ENCODE data around the gene SORL1. TPM values are rescaled to one million over a fixed set of nuclear protein-coding genes. Genes with fewer than 3 reads are reported as not detected.

SORL1 gene
- total and polyA plus RNA-seq, 2 of the 13 experiments (the other 11 are each of a cell fraction or from before 2014, with no cell fraction given): 21.3 to 148 TPM

DNA sequence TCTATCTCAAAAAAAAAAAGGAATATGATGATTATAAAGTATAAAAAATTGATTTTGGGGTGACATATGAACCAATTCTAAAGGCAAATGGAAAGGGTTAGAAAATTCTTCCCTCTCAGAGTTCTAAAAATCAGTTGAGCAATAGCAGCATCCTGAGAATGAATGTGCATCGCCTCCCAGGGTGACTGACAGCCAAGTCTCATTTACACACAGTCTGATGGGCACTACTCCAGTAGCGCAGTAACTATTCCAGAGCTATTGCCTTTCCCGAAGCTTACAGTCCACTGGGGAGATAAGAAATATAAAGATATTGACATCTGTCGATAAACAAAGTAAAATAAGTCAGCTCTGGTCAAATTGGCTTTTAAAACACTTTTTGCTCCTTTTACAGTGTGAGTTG, 32.3 kb upstream of the SORL1 start:
- in situ Hi-C loops (cut with HindIII; ENCODE audit: extremely low pct_ligation_motif_present, low pct_unique_long_range_greater_than_20kb): no loop called here
- H3K27ac ChIP-seq (ENCODE audit: extremely low read length, insufficient read depth, low read length): no peak overlapping the region
- H3K4me3 ChIP-seq (replicated peaks in 1 of 3; ENCODE audit: insufficient read depth in 1 of 3, low read depth in 2 of 3, low read length in 3 of 3): no peak overlapping the region
- peaks cover 7% of the 10 kb centered on the region; the same call in 1 of the 2 replicates for H3K4me1 ChIP-seq (ENCODE audit: insufficient read depth, low read length)
- TF ChIP-seq, protein P1, sequence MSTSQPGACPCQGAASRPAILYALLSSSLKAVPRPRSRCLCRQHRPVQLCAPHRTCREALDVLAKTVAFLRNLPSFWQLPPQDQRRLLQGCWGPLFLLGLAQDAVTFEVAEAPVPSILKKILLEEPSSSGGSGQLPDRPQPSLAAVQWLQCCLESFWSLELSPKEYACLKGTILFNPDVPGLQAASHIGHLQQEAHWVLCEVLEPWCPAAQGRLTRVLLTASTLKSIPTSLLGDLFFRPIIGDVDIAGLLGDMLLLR (CRISPR knock-in tag; IDR thresholded peaks at IDR 0.05): no peak
- TF ChIP-seq ZNF709 (CRISPR knock-in tag; IDR thresholded peaks at IDR 0.05) (no peak), ZFP1 (CRISPR knock-in tag; IDR thresholded peaks at IDR 0.05) (no peak), HHEX (CRISPR knock-in tag; IDR thresholded peaks at IDR 0.05) (no peak), SRSF4 (IDR thresholded peaks at IDR 0.05; ENCODE audit: low read depth, low read length, poor library complexity, severe bottlenecking) (no peak), ZNF44 (CRISPR knock-in tag; IDR thresholded peaks at IDR 0.05) (no peak)
- no peaks in the 10 kb centered on the region for H3K79me2 ChIP-seq (ENCODE audit: insufficient read depth, low read length)
- no peak for DNase-seq (ENCODE audit: low spot score)
- H3K36me3 ChIP-seq (replicated peaks in 1 of 2; ENCODE audit: control insufficient read depth in 1 of 2, insufficient read depth in 2 of 2, low read length in 2 of 2): no peaks in the 10 kb centered on the region
- no peaks in the 10 kb centered on the region for H3K9me3 ChIP-seq (ENCODE audit: low read length)
- intact Hi-C loops (cut with micrococcal nuclease; ENCODE audit: unreplicated experiment): no loop called here
- H2AFZ ChIP-seq (ENCODE audit: low read length): no peak overlapping the region
- H3K27me3 ChIP-seq (ENCODE audit: control insufficient read depth in 1 of 2, insufficient read depth in 2 of 2, low read length in 2 of 2): no peaks in the 10 kb centered on the region
- no peaks in the 10 kb centered on the region for H4K20me1 ChIP-seq (ENCODE audit: insufficient read depth, low read length)
- H3K4me2 ChIP-seq (ENCODE audit: low read depth, low read length): no peak overlapping the region
- WGBS (ENCODE audit: low lambda C conversion rate): 48% methylated on average over 4 of the region's 4 CpGs
- FAIRE-seq: no peak
- ChIA-PET CTCF (ENCODE audit: low intra/inter-chr PET ratio, low total read pairs) (no interaction called here), POLR2A (no interaction called here)
- no TSS peak for BruUV-seq (replicated peaks)
- no peak for ATAC-seq
- no peak overlapping the region for H3K9ac ChIP-seq (ENCODE audit: insufficient read depth, low read depth, low read length)

DNA sequence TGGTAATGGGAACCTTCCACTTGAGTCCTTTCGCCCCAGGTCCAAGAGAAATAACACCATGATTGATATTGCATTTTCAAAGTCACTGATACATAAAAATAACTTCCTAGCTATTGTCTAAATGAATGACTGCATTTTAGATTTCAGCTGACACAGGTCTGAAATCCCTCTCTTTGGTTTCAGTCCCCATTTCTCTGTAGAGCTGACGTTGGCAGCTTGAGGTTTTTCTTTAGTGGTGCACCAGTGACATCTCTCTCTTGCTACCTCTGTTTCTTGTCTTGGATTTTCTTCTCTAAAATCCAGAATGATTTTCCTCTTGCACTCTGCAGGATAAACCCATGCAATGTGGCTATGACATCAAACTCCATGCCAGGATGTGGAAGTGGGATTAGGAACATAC, 31.7 kb upstream of the SORL1 start:
- BruUV-seq (replicated peaks): no TSS peak
- H3K27ac ChIP-seq (ENCODE audit: extremely low read length, insufficient read depth, low read length): no peak overlapping the region
- H3K27me3 ChIP-seq (ENCODE audit: control insufficient read depth in 1 of 2, insufficient read depth in 2 of 2, low read length in 2 of 2): no peaks in the 10 kb centered on the region; a peak in 1 of 5 replicates
- 56% methylated on average over 2 of the region's 2 CpGs for WGBS (ENCODE audit: low lambda C conversion rate)
- POLR2A ChIA-PET: no interaction called here
- no peak for FAIRE-seq
- in situ Hi-C loops (cut with HindIII; ENCODE audit: extremely low pct_ligation_motif_present, low pct_unique_long_range_greater_than_20kb): no loop called here
- H3K9me3 ChIP-seq (ENCODE audit: low read length): no peaks in the 10 kb centered on the region
- ATAC-seq: no peak
- H4K20me1 ChIP-seq (ENCODE audit: insufficient read depth, low read length): no peaks in the 10 kb centered on the region
- no peaks in the 10 kb centered on the region for H3K36me3 ChIP-seq (replicated peaks in 1 of 2; ENCODE audit: control insufficient read depth in 1 of 2, insufficient read depth in 2 of 2, low read length in 2 of 2)
- H3K4me1 ChIP-seq (ENCODE audit: insufficient read depth, low read length): peaks cover 7% of the 10 kb centered on the region; the same call in 1 of the 2 replicates
- no peak overlapping the region for H2AFZ ChIP-seq (ENCODE audit: low read length)
- intact Hi-C loops (cut with micrococcal nuclease; ENCODE audit: unreplicated experiment): no loop called here
- no peak overlapping the region for H3K4me3 ChIP-seq (replicated peaks in 1 of 3; ENCODE audit: insufficient read depth in 1 of 3, low read depth in 2 of 3, low read length in 3 of 3)
- H3K9ac ChIP-seq (ENCODE audit: insufficient read depth, low read depth, low read length): no peak overlapping the region
- H3K79me2 ChIP-seq (ENCODE audit: insufficient read depth, low read length): no peaks in the 10 kb centered on the region
- no peak overlapping the region for H3K4me2 ChIP-seq (ENCODE audit: low read depth, low read length)
- CTCF ChIA-PET (ENCODE audit: low intra/inter-chr PET ratio, low total read pairs): no interaction called here
- no peak for DNase-seq (ENCODE audit: low spot score)
- no peak for TF ChIP-seq SPEN (CRISPR knock-in tag; IDR thresholded peaks at IDR 0.05; ENCODE audit: low read depth)
- TF ChIP-seq CREB1 (IDR thresholded peaks at IDR 0.05): no peak
- no peak for TF ChIP-seq CREB1 (CRISPR knock-in tag; IDR thresholded peaks at IDR 0.05)
- TF ChIP-seq, protein P2, sequence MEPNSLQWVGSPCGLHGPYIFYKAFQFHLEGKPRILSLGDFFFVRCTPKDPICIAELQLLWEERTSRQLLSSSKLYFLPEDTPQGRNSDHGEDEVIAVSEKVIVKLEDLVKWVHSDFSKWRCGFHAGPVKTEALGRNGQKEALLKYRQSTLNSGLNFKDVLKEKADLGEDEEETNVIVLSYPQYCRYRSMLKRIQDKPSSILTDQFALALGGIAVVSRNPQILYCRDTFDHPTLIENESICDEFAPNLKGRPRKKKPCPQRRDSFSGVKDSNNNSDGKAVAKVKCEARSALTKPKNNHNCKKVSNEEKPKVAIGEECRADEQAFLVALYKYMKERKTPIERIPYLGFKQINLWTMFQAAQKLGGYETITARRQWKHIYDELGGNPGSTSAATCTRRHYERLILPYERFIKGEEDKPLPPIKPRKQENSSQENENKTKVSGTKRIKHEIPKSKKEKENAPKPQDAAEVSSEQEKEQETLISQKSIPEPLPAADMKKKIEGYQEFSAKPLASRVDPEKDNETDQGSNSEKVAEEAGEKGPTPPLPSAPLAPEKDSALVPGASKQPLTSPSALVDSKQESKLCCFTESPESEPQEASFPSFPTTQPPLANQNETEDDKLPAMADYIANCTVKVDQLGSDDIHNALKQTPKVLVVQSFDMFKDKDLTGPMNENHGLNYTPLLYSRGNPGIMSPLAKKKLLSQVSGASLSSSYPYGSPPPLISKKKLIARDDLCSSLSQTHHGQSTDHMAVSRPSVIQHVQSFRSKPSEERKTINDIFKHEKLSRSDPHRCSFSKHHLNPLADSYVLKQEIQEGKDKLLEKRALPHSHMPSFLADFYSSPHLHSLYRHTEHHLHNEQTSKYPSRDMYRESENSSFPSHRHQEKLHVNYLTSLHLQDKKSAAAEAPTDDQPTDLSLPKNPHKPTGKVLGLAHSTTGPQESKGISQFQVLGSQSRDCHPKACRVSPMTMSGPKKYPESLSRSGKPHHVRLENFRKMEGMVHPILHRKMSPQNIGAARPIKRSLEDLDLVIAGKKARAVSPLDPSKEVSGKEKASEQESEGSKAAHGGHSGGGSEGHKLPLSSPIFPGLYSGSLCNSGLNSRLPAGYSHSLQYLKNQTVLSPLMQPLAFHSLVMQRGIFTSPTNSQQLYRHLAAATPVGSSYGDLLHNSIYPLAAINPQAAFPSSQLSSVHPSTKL (CRISPR knock-in tag; IDR thresholded peaks at IDR 0.05): no peak
- TF ChIP-seq RFX5 (IDR thresholded peaks at IDR 0.05; ENCODE audit: low read depth, low read length): no peak
- TF ChIP-seq ZNF550 (CRISPR knock-in tag; IDR thresholded peaks at IDR 0.05; ENCODE audit: borderline replicate concordance): no peak
- TF ChIP-seq NCOR1 (IDR thresholded peaks at IDR 0.05; ENCODE audit: borderline replicate concordance, low read length): no peak
- TF ChIP-seq, protein P3, sequence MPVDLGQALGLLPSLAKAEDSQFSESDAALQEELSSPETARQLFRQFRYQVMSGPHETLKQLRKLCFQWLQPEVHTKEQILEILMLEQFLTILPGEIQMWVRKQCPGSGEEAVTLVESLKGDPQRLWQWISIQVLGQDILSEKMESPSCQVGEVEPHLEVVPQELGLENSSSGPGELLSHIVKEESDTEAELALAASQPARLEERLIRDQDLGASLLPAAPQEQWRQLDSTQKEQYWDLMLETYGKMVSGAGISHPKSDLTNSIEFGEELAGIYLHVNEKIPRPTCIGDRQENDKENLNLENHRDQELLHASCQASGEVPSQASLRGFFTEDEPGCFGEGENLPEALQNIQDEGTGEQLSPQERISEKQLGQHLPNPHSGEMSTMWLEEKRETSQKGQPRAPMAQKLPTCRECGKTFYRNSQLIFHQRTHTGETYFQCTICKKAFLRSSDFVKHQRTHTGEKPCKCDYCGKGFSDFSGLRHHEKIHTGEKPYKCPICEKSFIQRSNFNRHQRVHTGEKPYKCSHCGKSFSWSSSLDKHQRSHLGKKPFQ (CRISPR knock-in tag; IDR thresholded peaks at IDR 0.05; ENCODE audit: insufficient replicate concordance): no peak
- no peak for TF ChIP-seq FOXK2 (IDR thresholded peaks at IDR 0.05)

Data from HepG2 (cell line).